NCI-H2107 (cell line): ENCODE measurements around the gene KRTAP10-10.
"Not testable (repeated sequence)": the region's sequence is repeated elsewhere in the genome, so short reads cannot be mapped to it uniquely, and the experiment has no call there.

ENCODE experiments used
- DNase-seq: peaks from one replicate; lab custom pipeline; 2025; lab: John Stamatoyannopoulos, UW

The KRTAP10-10 gene, protein sequence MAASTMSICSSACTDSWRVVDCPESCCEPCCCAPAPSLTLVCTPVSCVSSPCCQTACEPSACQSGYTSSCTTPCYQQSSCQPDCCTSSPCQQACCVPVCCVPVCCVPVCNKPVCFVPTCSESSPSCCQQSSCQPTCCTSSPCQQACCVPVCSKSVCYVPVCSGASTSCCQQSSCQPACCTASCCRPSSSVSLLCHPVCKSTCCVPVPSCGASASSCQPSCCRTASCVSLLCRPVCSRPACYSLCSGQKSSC

GRCh38 chr21:44637018-44637850 is at the start of gene KRTAP10-10:
Gene KRTAP10-10, plus strand, starts transcription at chr21:44637356. Its CDS starts 62 bp downstream, at chr21:44637418.
- DNase-seq, result no peak

DNA sequence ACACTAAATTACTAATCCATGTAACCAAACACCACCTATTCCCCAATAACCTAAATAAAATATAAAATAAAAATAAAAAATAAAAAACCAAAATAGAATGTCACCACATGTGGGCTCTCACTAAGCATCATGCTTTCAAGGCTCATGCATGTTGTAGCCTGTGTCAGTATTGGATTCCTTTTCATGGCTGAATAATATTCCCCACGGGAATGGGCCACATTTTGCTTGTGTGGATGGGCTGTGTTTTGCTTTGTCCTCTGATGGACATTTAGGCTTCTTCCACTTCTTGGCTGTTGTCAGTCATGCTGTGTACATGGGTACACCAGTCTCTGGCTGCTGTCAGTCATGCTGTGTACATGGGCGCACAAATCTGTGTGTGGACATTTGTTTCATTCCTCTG is 48.1 kb upstream of the KRTAP10-10 start:
- DNase-seq, result no peak

GRCh38 chr21:44589586-44590305 is 47.4 kb upstream of the KRTAP10-10 start:
- no peak for DNase-seq

DNA sequence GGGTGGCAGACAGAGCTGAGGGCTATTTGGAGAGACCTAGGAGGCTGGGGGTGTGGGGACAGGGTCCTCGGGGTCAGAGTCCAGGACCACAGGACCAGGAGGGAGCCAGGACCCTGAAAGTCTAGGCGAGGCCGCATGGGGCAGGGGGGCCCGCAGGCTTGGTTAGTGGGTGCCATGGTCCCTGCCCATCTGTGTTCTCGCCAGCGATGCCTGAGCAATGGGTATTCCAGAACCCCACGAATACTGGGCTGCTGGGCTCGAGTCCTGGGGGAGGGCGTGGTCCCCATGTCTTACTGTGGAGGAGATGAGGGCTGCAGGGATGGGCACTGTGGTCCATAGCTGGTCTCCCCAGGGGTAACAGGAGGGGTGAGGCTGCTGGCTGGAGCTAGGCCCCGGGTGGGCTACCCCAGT is 46.8 kb upstream of the KRTAP10-10 start:
- no peak for DNase-seq

- not testable (repeated sequence) for DNase-seq
These were observed 46.0 kb upstream of the KRTAP10-10 start for GRCh38 chr21:44590897-44591800.

DNA sequence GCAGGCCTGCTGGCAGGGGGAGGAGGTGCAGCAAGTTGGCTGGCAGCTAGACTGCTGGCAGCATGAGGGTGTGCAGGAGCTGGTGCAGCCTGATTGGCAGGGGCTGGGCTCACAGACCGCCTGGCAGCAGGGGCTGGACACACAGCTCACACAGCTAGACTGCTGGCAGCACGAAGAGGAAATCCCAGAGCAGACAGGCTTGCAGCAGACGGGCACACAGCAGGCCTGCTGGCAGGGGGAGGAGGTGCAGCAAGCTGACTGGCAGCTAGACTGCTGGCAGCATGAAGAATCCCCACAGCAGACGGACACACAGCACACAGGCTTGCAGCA is 45.4 kb upstream of the KRTAP10-10 start:
- not testable (repeated sequence) for DNase-seq

DNA sequence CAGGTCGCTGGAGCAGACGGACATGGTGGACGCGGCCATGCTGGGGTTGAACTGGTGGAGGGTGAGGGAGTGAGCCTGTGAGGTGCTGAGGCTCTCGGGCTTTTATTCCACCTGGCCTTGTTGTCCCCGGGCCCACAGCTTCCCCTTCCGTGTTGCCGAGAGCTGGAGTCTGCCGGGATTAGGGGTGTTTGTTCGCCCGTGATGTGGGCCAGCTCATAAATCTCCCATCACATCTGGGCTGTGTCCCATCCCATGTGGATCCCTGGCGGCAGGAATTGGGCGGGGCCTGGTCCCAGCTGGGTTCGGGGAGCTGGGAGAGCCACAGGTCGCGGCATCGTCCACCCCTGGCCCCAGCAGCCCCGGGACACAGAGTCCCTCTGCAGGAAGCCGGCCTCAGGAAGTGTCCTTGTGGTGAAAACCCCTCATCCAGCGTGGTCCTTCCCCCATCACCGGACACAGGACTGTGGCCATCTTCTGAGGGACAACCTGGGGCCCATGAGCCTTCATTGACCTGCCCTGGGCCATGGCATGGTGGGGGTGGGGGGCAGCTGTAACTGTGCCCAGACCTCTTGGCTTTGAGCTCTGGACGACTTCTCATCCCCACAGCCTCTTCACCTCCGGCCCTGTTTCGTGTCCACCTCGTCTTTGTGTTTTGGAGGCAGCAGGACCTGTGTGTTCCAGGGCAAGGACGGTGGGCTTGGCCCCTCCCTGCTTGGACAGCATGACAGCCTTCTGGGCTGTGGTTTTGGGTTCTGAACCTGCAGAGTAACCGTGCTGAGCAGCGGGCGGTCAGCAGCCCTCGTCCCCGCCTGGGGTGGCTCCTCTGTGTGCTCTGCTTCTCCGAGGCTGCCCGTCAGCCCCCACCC is 44.5 kb upstream of the KRTAP10-10 start, which contains the start of gene KRTAP10-6:
TSS of gene KRTAP10-6 (minus strand) at position 60 of the 866 bp plus-strand sequence. CDS start at position 39, 21 bp downstream.
- DNase-seq, result no peak

- no peak for DNase-seq
These were observed 43.4 kb upstream of the KRTAP10-10 start for GRCh38 chr21:44593598-44594405.

- no peak for DNase-seq
These were observed 42.7 kb upstream of the KRTAP10-10 start for GRCh38 chr21:44594406-44594916.

DNA sequence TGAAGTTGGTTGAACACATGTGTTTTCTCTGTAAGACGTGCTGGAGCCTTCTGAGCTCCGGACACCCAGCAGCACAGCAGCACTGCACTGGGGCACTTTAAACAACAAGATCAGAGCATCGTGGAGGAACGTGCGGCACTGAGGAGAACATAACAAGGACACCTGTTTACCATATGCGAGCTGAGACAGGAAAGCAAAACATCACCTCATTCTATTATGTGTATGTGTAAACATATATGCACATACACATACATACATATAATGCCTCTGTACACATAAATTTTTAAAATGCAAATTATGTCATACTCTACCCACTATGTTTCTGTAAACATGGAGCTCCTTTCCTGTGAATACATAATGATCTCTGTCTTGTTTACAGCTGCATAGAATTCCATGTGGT is 41.6 kb upstream of the KRTAP10-10 start:
- DNase-seq, result no peak

- DNase-seq, result no peak
These were observed 41.0 kb upstream of the KRTAP10-10 start for GRCh38 chr21:44596068-44596725.

GRCh38 chr21:44598061-44598460 is 39.1 kb upstream of the KRTAP10-10 start:
- DNase-seq, result no peak

DNA sequence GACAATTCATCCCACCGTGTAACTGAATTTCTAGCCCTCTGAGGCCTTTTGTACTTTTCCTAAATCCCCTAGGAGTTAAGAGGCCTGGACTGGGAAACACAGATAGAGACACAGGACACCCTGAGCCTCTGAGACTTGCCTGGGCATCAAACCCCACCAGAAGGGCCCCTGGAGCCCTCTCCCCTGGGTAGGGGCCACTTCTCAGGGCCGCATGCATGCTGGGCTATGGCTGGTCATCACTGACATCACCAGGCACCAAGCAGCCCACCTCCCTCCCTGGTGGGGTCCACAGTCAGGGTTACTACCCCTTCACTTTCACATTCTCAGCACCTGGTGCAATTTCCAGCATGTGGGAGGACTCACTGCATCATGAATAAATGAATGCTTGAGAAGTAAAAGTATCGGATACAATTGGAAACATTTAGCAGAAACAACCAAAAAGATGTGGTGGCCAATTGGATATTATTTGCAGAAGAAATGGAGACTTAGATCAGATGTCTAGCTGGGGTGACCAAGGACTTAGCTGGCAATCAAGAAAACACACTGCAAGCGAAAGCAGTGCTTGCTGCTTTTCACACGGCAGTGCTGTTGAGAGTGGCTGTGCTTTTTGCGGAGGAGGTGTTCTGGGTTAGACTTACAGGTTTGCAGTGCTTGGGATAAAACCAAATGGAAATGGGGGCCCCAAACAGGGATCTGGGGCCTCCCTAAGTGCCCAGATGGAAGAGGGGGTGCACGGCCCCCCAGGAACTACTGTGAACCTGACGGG is 37.7 kb upstream of the KRTAP10-10 start:
- DNase-seq, result no peak

GRCh38 chr21:44600118-44600978 is 36.8 kb upstream of the KRTAP10-10 start, which contains the start of gene KRTAP10-7:
Gene KRTAP10-7, plus strand, starts transcription at chr21:44600597. Its CDS starts 25 bp downstream, at chr21:44600622.
- not testable (repeated sequence) for DNase-seq

DNA sequence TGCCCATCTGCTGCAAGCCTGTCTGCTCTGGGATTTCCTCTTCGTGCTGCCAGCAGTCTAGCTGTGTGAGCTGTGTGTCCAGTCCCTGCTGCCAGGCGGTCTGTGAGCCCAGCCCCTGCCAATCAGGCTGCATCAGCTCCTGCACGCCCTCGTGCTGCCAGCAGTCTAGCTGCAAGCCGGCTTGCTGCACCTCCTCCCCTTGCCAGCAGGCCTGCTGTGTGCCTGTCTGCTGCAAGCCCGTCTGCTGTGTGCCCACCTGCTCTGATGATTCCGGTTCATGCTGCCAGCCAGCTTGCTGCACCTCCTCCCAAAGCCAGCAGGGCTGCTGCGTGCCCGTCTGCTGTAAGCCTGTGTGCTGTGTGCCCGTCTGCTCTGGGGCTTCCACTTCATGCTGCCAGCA is 36.1 kb upstream of the KRTAP10-10 start:
- DNase-seq, result not testable (repeated sequence)

- no peak for DNase-seq
These were observed 35.3 kb upstream of the KRTAP10-10 start for GRCh38 chr21:44601596-44602462.
